Measurements from ENCODE around the gene ANTXRL. TPM values are rescaled to one million over a fixed set of nuclear protein-coding genes. Genes with fewer than 3 reads are reported as not detected.
A peak's percentile ranks its signal among the peaks of the same experiment; 100 is the strongest.
"Not testable (repeated sequence)": the region's sequence is repeated elsewhere in the genome, so short reads cannot be mapped to it uniquely, and the experiment has no call there.

ANTXRL gene
- total RNA-seq, result not detected in 2 replicates

- no peak for DNase-seq (ENCODE audit: low read depth in 2 of 2)
Observed at GRCh38 chr10:46286991-46287693, at the start of gene ANTXRL. ANTXRL (plus strand) TSS chr10:46286997; CDS start chr10:46287263, 266 bp downstream.

- no peak for DNase-seq (ENCODE audit: low read depth in 2 of 2)
Observed at GRCh38 chr10:46237815-46238510, 48.8 kb upstream of the ANTXRL start.

DNA sequence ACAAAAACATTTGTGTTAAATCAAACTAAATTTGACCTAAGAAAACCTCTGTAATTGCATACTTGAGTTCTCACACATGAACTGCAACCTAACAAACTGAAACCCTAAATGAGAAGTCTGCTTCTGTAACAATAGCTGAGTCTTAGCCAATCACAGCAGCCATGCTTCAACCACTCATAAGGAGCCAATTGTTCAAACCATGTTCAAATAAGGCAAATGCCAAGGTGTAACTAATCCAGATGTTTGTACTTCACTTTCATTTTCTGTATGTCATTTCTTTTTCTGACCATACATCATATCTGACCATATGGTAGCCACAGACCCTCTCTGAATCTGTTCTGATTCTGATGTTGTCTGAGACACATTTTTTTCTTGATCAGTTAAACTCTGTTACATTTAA lies 47.5 kb upstream of the ANTXRL start:
- no peak for DNase-seq (ENCODE audit: low read depth in 2 of 2)

- no peak for DNase-seq (ENCODE audit: low read depth in 2 of 2)
Observed at GRCh38 chr10:46239993-46240683, 46.7 kb upstream of the ANTXRL start.

DNA sequence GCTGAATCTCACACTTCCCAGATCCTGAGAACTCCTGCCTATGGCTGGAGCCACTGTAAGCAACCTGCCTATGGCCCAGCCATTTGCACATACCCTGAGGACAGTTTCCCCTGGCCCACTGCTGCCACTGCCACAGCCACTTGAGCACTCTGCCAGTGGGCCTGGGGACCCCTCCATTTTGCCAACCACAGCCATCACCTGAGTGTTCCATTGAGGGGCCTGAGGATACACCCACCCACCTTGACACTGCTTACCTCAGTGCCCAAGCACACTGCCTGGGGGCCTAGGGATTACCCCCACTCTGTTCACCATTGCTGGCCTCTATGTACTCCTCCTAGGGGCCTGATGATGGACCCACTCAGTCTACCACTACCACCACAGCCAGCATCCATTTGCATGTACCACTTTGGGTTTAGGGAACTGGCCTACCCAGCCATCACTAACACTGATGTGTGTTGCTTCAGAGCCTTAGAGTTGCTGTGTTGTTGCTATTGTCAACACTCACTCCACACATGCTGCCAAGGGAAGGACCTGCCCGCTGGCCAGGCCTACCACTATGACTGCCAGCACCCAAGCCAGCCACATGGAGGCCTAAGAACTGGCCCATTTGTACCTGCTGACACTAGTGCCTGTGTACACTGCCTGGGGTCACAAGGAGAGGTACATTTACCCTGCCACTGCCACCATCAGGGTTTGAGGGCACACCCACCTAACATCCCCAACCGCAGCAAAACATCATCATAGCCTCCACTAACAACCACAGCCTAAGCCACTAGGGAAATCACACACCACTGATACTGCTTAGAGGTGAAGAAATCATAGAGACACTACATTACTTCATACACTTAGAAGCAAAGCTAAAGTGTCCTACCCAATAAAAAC lies 45.9 kb upstream of the ANTXRL start:
- DNase-seq (ENCODE audit: low read depth in 2 of 2), result no peak

GRCh38 chr10:46245381-46245900 lies 41.4 kb upstream of the ANTXRL start:
- peak in 1 of 2 donors; percentile 52 for DNase-seq (ENCODE audit: low read depth in 2 of 2)

GRCh38 chr10:46246400-46247180 lies 40.2 kb upstream of the ANTXRL start:
- DNase-seq (ENCODE audit: low read depth in 2 of 2), result not testable (repeated sequence)

- no peak for DNase-seq (ENCODE audit: low read depth in 2 of 2)
Observed at GRCh38 chr10:46247181-46247475, 39.7 kb upstream of the ANTXRL start.

- no peak for DNase-seq (ENCODE audit: low read depth in 2 of 2)
Observed at GRCh38 chr10:46247808-46248569, 38.8 kb upstream of the ANTXRL start.

- no peak for DNase-seq (ENCODE audit: low read depth in 2 of 2)
Observed at GRCh38 chr10:46248651-46249146, 38.1 kb upstream of the ANTXRL start.

- not testable (repeated sequence) for DNase-seq (ENCODE audit: low read depth in 2 of 2)
Observed at GRCh38 chr10:46249617-46250344, 37.0 kb upstream of the ANTXRL start.

DNA sequence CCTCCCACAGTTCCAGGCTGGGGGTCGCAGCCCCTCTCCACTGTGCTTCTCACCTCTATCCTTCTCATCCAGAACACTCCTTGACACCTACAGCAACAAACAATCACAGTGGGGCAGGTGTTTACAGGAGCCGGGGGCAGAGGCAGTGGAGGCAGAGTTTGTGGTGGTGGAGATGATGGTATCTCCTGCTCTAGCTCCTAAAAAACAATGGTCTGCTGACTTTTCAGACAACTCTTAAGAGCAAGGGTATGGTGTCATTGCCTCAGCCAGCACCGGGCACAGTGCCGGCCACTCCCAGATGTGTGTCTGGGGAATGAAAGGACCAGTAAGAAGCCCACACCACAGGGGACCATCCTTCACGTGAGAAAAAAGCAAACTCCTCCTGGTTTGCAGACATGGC lies 36.3 kb upstream of the ANTXRL start:
- DNase-seq (ENCODE audit: low read depth in 2 of 2), result no peak

DNA sequence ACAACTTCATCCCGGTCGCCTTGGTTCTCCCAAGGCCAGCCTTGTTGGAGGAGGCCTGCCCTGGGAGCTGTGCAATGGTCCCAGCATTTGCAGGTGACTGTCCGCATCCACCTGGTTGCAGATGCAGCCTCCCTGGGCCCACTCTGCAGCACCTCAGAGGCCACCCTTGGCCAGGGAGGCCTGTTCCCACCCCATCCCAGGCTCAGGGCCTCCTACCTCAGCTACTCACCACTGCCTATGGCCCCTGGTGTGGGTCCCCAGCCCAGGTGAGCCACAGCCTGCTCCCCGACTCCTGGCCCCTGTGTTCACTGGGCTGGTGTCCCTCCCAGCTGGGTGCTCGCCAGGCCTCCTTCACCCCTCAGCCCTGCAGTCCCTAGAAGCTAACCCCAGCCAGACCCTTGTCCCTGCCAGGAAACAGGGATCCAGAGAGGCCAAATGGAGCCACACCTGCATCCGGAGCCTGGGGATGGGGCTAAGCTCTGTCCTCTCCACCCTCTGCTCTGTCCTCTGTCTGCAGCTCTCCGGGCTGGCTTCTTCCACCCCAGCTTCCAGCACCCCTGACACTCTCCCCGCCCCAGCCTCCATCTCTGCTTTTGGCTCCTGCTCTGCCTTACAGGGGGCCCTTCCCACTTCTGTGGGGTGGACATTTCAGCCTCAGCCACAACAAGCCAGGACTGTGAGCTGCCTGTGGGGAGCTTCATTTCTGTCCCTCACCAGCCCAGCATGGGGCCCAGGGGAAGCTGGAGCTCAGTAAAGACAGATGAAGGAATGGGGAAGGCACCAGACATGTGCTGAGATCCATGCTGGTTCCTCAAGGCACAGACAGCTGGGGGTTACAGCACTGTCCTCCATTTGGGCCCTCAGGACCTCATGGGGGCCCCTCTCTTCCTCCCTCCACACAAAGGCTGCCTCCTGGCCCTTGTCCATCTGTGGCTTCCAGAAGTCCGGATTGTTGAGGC lies 35.6 kb upstream of the ANTXRL start:
- no peak for DNase-seq (ENCODE audit: low read depth in 2 of 2)

DNA sequence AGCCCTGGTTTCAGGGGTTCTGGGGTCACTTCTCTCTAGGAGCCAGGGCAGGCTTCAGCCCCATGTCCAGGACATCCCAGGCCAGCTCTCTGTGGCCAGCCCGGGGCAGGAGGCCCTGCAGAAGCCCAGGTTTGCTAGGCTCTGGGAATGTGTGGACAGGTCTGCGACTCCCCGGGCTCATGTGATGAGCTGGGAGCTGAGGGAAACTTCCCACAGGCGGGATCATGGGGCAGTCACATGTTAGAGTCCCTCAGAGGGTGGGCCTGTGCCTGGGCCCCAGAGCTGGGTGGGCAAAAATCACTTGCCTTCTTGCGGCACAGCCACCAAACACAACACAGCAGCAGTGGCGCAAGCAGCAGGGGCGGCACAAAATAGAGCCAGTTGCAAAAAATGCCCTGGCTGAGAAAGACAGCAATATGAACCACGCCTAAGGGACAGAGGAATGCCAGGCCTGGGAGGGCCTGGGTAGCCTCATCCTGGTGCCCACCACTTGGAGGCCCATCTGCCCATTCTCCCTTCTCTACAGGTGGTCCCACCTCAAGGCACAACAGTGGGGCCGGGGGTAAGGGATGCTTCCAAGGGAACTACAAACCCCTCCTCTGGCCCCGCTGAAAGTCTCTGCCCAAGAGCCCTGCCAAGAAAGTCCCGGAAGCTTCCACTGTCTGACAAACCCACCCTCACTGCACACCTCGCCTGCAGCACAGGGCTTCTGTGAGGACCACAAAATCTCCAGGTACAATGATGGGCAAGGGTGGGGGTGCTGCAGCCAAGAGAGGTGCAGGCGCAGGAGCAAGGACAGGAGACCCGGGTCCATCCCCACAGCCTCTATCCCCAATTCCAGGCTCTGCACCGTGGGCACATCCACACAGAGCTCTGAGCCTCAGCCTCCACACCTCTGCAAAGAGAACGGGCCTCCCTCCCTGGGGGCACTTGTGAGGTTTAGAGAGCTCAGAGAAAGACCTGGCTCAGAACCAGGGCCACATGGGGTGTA lies 34.6 kb upstream of the ANTXRL start:
- DNase-seq (ENCODE audit: low read depth in 2 of 2), result no peak

DNA sequence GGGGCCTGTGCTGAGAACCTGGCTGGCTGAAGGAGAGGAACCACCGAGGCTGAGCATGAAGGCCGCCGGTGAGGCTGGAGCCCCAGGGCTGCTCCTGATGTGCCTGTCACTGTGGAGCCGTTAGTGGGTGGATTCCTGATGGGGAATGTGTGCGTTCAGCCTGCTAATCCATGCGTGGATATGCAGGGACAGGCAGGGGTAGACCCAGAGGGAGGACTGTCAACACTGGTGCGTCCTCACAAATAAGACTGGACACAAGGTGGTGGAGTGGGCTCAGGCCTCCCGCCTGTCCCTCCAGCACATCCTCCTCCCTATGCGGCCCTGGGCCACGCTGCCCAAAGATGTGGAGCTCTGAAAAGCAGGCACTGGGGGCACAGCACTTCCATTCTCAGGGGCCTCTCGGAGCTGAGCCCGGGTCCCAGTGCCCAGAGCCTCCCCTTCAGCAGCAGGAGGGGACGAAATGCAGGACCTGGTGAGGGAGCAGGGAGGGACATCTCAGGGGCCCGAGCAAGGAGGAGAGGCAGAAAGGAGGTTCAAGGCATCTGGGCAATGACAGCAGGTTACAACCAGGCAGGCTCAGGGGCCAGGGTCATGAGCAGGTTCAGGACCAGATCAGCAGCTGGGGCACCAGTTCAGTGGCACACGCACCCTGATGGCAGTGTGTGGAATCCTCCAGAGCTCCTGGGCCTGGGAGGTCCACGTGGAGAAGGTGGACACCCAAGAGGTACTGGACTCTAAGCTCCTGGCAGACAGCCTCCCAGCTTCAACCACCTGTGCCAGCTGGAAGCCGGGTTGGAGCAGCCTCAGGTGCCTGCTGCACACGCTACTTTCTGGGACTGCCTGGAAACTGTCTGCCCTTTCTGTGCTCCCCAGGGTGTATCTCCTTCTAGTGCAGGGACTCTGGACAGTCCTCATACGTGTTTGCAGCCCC lies 33.5 kb upstream of the ANTXRL start:
- no peak for DNase-seq (ENCODE audit: low read depth in 2 of 2)

GRCh38 chr10:46254007-46254383 lies 32.8 kb upstream of the ANTXRL start:
- DNase-seq (ENCODE audit: low read depth in 2 of 2), result no peak

Data from dermis microvascular lymphatic vessel endothelial cell (primary cell).